ENCODE measurements around the gene R3HDM1. TPM values are rescaled to one million over a fixed set of nuclear protein-coding genes. Genes with fewer than 3 reads are reported as not detected.
A peak's percentile ranks its signal among the peaks of the same experiment; 100 is the strongest.
"Not testable (repeated sequence)": the region's sequence is repeated elsewhere in the genome, so short reads cannot be mapped to it uniquely, and the experiment has no call there.

R3HDM1 gene
- total RNA-seq, 1 experiment from 2014 or later: 52.4 TPM

DNA sequence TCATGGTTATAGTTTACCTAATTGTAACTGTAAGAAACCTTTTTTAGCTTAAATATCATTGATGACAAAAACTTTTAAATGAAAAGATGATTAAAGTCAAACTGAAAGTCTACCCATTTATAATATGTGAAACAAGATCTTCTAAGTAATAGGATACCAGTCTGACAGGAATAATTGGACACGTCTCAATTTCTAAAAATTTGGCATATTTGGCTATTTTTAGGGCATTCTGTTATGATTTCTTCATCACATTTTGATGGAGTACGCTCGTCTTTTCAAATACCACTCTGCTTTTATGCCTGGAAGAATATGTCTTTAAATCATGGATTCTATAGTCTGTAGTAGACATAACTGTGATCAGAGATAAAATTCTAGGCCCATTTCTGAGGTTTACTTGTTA, 1.3 kb downstream of the R3HDM1 start:
- H3K27ac Mint-ChIP-seq (ENCODE audit: low read depth, unreplicated experiment): no peak overlapping the region
- no peak for TF ChIP-seq CTCF (IDR thresholded peaks at IDR 0.05; ENCODE audit: unreplicated experiment)
- no peak overlapping the region for H3K4me3 Mint-ChIP-seq (ENCODE audit: unreplicated experiment)
- ChIA-PET POLR2A (interaction anchor here (0.8 to 2.7 kb wide), 5 partner anchors 12 to 210 kb away, joined by 3 to 20 read pairs (median 9); no protein-coding TSS in a partner anchor), CTCF (no interaction called here)
- no peaks in the 10 kb centered on the region for H3K36me3 Mint-ChIP-seq (ENCODE audit: insufficient read depth, unreplicated experiment)
- peak; percentile 34 for DNase-seq (ENCODE audit: unreplicated experiment)
- H3K27me3 Mint-ChIP-seq (ENCODE audit: insufficient read depth, unreplicated experiment): no peaks in the 10 kb centered on the region
- intact Hi-C loops (cut with micrococcal nuclease): loop anchor here (5.0 to 10.0 kb wide), 2 partner anchors 368 to 615 kb away; partner anchors contain the start of gene CCNT2
- BruUV-seq (replicated peaks): TSS peak; percentile 48
- no peaks in the 10 kb centered on the region for H3K9me3 Mint-ChIP-seq (ENCODE audit: unreplicated experiment)
- peaks cover 6% of the 10 kb centered on the region for H3K4me1 Mint-ChIP-seq (ENCODE audit: insufficient read depth, unreplicated experiment)

DNA sequence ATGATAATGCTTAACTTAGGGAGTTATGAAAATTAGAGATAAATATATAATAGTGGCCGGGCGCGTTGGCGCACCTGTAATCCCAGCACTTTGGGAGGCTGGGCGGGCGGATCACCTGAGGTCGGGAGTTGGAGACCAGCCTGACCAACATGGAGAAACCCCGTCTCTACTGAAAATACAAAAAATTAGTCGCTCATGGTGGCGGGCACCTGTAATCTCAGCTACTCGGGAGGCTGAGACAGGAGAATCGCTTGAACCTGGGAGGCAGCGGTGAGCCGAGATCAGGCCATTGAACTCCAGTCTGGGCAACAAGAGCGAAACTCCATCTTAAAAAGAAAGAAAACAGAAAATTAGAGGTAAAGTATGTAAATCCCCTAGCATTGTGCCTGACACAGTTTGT, 2.3 kb downstream of the R3HDM1 start:
- H3K36me3 Mint-ChIP-seq (ENCODE audit: insufficient read depth, unreplicated experiment); H3K27ac Mint-ChIP-seq (ENCODE audit: low read depth, unreplicated experiment); BruUV-seq (replicated peaks); DNase-seq (ENCODE audit: unreplicated experiment); H3K9me3 Mint-ChIP-seq (ENCODE audit: unreplicated experiment); H3K27me3 Mint-ChIP-seq (ENCODE audit: insufficient read depth, unreplicated experiment); H3K4me1 Mint-ChIP-seq (ENCODE audit: insufficient read depth, unreplicated experiment): not testable (repeated sequence)
- intact Hi-C loops (cut with micrococcal nuclease): loop anchor here (5.0 to 10.0 kb wide), 2 partner anchors 369 to 616 kb away; partner anchors contain the start of gene CCNT2
- POLR2A ChIA-PET: interaction anchor here (1.2 kb wide), 1 partner anchor 482 kb away, joined by 4 read pairs; the partner anchor contains the start of gene RAB3GAP1
- peak overlapping the region; percentile 19 for H3K4me3 Mint-ChIP-seq (ENCODE audit: unreplicated experiment)
- CTCF ChIA-PET: interaction anchor here (0.6 to 1.1 kb wide), 2 partner anchors 530 to 544 kb away, joined by 3 to 5 read pairs; no protein-coding TSS in a partner anchor

GRCh38 chr2:135546436-135546835, 15.2 kb downstream of the R3HDM1 start:
- no peak overlapping the region for H3K4me3 Mint-ChIP-seq (ENCODE audit: unreplicated experiment)
- no peaks in the 10 kb centered on the region for H3K36me3 Mint-ChIP-seq (ENCODE audit: insufficient read depth, unreplicated experiment)
- intact Hi-C loops (cut with micrococcal nuclease): no loop called here
- no peak overlapping the region for H3K27ac Mint-ChIP-seq (ENCODE audit: low read depth, unreplicated experiment)
- H3K9me3 Mint-ChIP-seq (ENCODE audit: unreplicated experiment): no peaks in the 10 kb centered on the region
- no peak for DNase-seq (ENCODE audit: unreplicated experiment)
- H3K27me3 Mint-ChIP-seq (ENCODE audit: insufficient read depth, unreplicated experiment): no peaks in the 10 kb centered on the region
- no TSS peak for BruUV-seq (replicated peaks)
- H3K4me1 Mint-ChIP-seq (ENCODE audit: insufficient read depth, unreplicated experiment): no peaks in the 10 kb centered on the region
- ChIA-PET CTCF (no interaction called here), POLR2A (no interaction called here)
- TF ChIP-seq CTCF (IDR thresholded peaks at IDR 0.05; ENCODE audit: unreplicated experiment): no peak

DNA sequence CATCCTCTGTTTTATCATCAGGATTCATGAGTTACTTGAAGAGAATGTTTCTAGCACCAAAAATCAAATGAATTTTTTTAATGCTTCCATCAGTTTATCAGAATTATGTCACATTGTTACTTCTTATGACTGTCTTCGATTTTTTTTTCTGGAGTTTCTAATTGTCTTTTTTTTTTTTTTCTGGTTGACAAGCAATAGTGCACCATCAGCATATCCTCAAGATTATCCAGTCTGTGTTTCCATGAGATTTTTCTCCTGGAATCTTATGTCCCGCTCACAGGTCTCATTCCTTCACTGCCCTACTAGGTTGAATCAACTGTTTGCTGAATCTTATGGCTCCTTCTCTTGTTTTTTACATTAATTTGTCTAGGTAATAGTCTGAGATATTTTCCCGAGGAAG, 16.0 kb downstream of the R3HDM1 start:
- H3K9me3 Mint-ChIP-seq (ENCODE audit: unreplicated experiment): no peaks in the 10 kb centered on the region
- ChIA-PET CTCF (interaction anchor here (0.7 kb wide), 1 partner anchor 44 kb away, joined by 3 read pairs; no protein-coding TSS in a partner anchor), POLR2A (no interaction called here)
- TF ChIP-seq CTCF (IDR thresholded peaks at IDR 0.05; ENCODE audit: unreplicated experiment): no peak
- no peaks in the 10 kb centered on the region for H3K36me3 Mint-ChIP-seq (ENCODE audit: insufficient read depth, unreplicated experiment)
- no peak overlapping the region for H3K4me3 Mint-ChIP-seq (ENCODE audit: unreplicated experiment)
- no peaks in the 10 kb centered on the region for H3K4me1 Mint-ChIP-seq (ENCODE audit: insufficient read depth, unreplicated experiment)
- DNase-seq (ENCODE audit: unreplicated experiment): no peak
- BruUV-seq (replicated peaks): no TSS peak
- H3K27me3 Mint-ChIP-seq (ENCODE audit: insufficient read depth, unreplicated experiment): no peaks in the 10 kb centered on the region
- intact Hi-C loops (cut with micrococcal nuclease): no loop called here
- no peak overlapping the region for H3K27ac Mint-ChIP-seq (ENCODE audit: low read depth, unreplicated experiment)

Measured in MCF 10A (cell line).